ENCODE results near the gene SPACA1.
"Not testable (repeated sequence)": the region's sequence is repeated elsewhere in the genome, so short reads cannot be mapped to it uniquely, and the experiment has no call there.

SPACA1 gene, protein sequence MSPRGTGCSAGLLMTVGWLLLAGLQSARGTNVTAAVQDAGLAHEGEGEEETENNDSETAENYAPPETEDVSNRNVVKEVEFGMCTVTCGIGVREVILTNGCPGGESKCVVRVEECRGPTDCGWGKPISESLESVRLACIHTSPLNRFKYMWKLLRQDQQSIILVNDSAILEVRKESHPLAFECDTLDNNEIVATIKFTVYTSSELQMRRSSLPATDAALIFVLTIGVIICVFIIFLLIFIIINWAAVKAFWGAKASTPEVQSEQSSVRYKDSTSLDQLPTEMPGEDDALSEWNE

GRCh38 chr6:88047510-88048150, at the start of gene SPACA1:
Gene SPACA1, plus strand, starts transcription at chr6:88047841. Its CDS starts 65 bp downstream, at chr6:88047906.
- no peak for DNase-seq (ENCODE audit: low read depth in 3 of 3)

DNA sequence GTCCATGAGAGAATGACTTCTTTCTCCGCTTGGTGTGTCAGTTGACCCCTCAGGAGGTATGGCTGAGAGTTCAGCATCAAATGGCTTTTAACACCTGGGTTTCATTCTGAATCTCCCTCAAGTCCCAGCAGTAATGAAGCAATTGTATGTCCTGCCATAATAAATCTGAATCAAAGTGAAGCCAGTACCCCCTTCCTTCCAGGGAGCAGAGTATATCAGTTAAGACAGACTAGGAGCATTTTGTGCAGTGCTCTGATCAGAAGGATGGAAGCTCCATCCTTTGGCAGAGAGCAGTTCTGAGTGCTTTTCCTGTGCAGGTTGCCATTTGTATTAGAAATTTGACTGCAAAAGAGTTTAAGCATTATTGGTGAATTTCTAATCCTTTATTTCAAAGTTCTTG, 46.9 kb upstream of the SPACA1 start:
- DNase-seq (ENCODE audit: low read depth in 3 of 3), result no peak

DNA sequence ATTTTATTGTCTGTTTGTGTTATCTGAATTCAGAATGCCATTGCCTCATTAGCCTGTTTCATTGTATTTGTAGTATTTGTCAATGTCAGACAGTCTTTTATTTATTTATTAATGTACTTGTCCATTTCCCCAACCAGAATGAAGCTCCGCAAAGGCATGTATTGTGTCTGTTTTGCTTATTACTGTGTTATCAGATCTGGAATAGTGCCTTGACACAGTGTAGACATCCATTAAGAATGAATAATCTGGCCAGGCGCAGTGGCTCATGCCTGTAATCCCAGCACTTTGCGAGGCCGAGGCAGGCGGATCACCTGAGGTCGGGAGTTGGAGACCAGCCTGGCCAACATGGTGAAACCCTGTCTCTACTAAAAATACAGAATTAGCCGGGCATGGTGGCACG, 46.4 kb upstream of the SPACA1 start:
- not testable (repeated sequence) for DNase-seq (ENCODE audit: low read depth in 3 of 3)

GRCh38 chr6:88004707-88005106, 42.9 kb upstream of the SPACA1 start:
- no peak for DNase-seq (ENCODE audit: low read depth in 3 of 3)

DNA sequence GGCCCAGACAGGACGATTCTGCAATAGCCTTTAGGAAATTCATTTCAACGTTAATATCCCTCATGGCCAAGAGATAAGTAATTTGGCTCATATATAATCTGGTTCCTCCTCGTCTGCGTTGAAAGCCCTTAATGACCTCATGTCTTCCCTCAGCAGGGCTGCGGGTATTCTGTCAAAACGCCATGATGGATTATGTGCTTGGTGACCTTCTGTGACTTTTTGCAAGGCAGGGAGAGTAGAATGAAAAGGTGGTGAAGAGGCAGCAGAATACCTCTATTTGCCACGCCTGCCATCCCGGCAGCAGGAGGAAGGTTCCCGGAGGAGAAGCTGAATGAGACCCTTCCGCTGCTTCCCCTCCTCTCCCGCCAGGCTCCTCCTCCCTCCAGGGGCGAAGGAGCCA, 41.1 kb upstream of the SPACA1 start:
- no peak for DNase-seq (ENCODE audit: low read depth in 3 of 3)

DNA sequence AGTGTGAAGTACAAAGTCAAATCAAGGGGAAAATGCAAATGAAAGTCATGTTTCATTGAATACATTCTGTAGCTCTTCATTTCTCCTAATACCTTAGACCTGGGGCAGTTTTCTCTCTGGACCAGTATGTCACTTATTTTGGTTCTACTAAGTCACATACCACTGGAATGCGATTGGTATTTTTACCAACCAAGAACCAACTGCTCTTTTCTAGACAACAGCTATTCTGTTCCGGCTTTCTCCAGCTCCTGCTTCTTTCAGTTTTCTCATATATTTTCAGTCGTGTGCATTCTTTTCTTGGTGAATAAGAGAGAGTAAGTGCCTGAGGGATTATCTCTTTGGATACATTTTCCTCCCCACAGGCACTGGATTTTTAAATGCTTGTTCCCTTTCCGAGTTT, 39.2 kb upstream of the SPACA1 start:
- no peak for DNase-seq (ENCODE audit: low read depth in 3 of 3)

DNA sequence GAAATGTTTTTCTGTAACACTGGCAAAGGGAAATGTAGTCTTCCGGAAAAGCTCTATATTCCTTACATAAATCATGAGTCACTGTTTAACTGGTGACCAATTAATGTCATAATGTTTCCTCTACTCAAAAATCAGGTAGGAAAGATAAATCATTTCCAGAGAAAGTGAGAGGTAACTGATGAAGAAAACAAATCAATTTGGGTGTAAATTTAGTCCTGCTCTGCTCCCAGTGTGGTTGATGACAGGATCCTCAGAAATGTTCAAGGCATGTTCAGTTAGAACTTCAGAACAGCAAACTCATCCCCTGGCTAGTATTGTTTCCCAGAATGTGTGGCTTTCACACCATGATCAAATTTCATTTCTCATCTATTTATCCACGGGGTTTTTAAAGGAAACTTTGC, 38.8 kb upstream of the SPACA1 start:
- DNase-seq (ENCODE audit: low read depth in 3 of 3), result no peak

DNA sequence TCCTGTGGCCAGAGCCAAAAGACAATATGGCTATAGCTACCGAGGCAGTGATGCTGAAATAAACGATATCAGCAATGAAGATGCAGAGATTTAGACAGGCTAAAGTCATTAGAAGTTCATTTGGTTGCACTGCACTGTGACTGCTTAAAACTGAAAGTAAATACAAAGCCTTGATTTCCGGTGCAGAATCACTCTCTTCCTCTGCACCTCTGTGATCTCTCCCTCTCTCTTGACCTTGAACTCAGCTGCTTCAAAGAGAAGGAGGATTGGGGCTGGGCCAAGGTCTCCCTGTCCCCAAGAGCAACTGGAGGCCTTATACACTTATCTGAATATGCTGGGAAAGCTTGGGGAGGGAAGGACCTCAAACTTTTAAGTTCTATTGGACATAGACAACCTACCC, 34.6 kb upstream of the SPACA1 start:
- DNase-seq (ENCODE audit: low read depth in 3 of 3), result no peak

DNA sequence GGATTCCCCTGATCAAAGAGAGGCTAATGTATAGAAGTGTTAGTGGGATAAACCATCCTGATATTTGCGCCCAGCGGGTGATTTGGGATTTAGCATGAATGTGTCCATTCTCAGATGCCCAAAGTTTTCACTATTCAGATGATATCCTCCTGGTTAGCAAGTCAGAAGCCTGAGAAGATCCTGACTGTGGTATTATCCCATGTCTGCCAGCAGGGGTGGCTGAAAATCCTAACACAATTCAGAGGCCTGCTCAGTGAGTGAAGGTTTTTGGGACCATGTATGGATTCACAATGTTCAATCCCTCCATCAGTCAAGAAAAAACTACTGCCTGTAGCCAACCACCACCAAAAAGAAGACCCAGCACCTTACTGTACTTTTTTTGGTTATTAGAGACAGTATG, 34.1 kb upstream of the SPACA1 start:
- no peak for DNase-seq (ENCODE audit: low read depth in 3 of 3)

DNA sequence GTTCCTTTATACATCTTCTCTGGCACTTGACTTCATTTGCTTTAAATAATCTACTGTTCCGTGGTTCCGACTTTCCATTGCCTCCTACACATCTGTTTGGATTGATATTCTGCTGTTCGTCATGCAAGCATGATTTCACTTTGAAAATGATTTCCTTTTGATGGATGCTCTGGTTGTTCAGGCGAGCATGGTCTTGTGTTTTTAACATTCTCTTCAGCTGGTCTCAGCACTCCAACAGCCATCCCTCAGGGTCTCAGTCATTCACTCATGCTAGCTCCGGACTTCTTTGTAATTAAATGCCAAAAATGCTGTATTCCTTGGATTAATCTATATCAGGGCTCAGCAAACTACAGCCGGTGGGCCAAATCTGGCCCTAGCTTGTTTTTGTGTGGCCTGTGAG, 27.2 kb upstream of the SPACA1 start:
- DNase-seq (ENCODE audit: low read depth in 3 of 3), result no peak

DNA sequence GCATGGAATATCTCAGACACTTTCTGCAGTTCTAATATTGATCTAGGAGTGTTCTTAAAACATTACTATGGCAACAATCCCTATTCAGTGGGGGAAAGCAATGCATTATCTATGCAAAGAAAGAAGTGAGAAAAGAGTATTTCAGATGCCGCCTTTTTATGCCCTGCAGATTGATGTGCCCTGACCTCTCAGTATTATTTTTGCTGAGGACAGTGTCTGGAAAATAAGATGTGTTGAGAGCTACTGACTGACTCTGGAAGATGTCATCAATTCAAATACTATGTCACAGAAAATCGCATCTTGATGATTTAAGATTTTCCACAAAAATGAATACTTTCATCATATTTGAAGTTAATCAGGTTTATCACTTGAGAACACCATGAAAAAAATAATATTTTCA, 22.9 kb upstream of the SPACA1 start:
- DNase-seq (ENCODE audit: low read depth in 3 of 3), result no peak

DNA sequence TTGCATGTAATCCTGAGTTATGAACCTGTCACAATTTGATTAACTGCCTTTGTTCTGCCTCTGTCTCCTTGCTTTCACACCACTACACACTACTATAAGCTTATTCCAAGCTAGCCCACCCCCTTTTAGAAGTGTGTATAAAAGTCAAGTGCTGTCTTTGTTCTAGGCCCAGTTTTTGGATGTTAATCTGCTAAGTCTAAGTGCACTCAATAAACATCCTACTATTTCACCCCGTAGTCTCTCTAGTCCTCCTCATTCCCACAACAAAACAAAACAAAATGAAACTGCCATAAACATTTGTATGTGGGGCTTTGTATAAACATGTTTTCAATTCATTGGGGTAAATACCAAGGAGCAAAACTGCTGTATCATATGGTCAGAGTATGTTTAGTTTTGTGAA, 16.1 kb upstream of the SPACA1 start:
- DNase-seq (ENCODE audit: low read depth in 3 of 3), result no peak

DNA sequence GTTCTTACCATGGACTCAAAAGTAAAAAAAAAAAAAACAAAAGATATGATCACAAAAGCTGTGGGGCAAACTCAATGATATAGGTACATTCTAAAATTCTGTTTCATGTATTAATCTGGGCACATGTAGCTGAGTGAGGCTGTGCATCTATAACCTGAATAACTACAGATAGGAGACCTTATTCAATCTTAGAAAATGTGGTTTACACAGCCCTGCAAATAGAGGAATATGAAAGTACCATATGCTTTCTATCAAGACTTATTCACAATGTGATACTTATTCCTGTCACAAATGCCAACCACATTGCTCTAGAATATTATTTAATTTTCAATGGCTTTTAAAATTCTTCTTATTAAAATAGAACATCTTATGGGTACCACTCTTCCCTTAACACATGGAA, 3.1 kb upstream of the SPACA1 start:
- no peak for DNase-seq (ENCODE audit: low read depth in 3 of 3)

- DNase-seq (ENCODE audit: low read depth in 3 of 3), result no peak
Observed at GRCh38 chr6:88045521-88046136, 2.0 kb upstream of the SPACA1 start.

DNA sequence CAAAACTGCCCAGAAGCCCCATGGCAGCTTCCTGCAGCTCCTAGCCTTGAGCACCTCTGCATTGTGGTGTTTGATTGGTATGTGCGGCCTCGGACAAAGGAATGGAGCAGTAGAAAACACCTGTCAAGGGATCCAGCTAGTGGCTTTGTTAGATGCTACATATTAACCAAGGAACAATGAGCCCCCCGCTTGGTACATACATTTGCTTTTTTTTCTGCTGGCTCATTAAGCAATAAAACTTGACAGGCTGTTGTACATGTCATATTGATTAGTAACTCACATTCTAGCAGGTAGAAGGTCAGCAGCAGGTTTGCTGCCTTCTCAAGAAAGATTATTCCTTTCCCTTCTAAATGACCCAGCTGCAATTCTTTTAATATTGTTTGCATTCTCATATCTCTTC, 937 bp downstream of the SPACA1 start:
- no peak for DNase-seq (ENCODE audit: low read depth in 3 of 3)

DNA sequence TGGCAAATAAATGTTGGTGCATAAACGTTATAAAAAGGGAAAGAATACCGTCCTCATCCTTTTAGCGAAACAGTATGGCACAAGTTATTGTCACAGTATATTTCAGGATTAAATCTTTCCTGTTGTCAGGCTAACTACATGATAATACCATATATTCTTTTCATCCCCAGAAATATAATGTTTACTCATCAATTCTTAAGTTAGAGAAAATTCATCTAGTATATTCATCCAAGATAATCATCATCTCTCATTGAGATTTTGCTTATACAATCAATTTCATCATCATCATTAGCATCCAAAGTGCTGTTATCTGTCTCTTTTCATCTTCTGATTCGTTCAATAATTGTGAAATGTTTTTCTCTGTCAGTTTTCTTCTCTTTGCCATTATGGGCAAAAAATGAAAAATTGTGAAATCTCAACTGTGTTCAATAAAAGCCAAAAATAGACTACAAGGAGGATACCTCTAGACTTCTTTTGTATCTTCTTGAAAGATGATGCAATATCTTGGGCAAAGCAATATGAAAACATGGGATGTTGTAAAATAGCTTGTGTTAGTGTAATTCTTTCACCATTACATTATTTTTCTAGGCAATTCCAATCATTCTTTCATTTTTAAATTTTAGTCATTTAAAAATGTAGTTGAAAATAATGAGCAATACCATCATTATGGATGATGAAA, 2.6 kb downstream of the SPACA1 start:
- DNase-seq (ENCODE audit: low read depth in 3 of 3), result no peak

DNA sequence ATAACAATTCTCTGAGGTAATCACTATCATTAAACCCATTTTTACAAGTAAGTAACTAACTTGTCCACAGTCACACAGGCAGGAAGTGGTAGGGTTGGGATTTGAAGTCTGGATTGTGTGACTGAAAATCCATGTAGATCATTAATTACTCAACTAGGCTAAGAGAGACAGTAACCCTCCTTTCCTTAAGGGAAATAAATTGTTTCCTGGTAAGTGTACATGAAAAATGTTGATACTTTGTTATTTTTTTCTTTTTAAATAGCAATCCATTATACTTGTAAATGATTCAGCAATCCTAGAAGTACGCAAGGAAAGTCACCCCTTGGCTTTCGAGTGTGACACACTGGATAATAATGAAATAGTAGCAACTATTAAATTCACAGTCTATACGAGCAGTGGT, 11.6 kb downstream of the SPACA1 start:
- no peak for DNase-seq (ENCODE audit: low read depth in 3 of 3)

DNA sequence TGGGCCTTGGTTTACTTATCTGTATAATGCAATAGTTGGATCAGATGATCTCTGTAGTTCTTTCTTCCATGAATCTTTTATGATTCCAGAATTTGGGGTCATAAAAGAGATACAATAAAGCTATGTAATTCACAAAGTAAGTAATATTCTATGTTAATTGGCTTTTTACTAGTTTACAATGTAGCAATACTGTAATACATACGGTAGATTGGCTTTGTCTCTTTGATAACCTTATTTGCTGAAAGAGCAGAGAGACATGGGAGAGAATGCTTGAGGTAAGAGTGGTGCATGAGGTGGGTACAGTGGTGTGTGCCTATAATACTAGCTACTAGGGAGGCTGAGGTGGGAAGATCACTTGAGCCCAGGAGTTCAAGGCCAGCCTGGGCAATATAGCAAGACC, 14.7 kb downstream of the SPACA1 start:
- no peak for DNase-seq (ENCODE audit: low read depth in 3 of 3)

- DNase-seq (ENCODE audit: low read depth in 3 of 3), result no peak
Observed at GRCh38 chr6:88072462-88072861, 24.8 kb downstream of the SPACA1 start.

GRCh38 chr6:88074791-88075190, 27.1 kb downstream of the SPACA1 start:
- no peak for DNase-seq (ENCODE audit: low read depth in 3 of 3)

GRCh38 chr6:88077305-88077704, 29.7 kb downstream of the SPACA1 start:
- no peak for DNase-seq (ENCODE audit: low read depth in 3 of 3)

DNA sequence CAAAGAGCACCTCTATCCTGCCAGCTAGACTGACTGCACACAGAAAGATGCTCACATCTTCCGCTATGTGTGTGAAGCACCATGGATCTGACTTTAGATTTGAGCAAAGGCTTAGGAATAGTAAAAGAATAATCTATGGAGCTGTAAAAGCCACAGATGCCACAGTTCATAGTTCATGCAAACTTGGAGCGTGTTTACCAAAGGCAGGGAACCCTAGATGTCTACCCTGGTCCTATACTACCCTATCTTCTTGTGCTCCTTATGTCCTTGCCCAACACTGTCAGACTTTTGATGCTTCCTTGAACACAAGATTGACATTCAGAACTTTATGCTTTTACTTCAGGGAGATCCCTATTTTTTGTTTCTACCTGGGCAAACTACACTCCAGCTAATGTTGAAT, 39.2 kb downstream of the SPACA1 start:
- DNase-seq (ENCODE audit: low read depth in 3 of 3), result no peak

- no peak for DNase-seq (ENCODE audit: low read depth in 3 of 3)
Observed at GRCh38 chr6:88089708-88090107, 42.1 kb downstream of the SPACA1 start.
